AG04449 (cell line): ENCODE data around the gene ARID1B.

Experiments used
- CTCF ChIA-PET: fragments of 350-600 bp; formaldehyde crosslinking; extraction: SDS; loops from one replicate; lab custom pipeline; 2021; ENCODE audit warnings: antibody characterized with exemption; lab: Yijun Ruan, JAX
- POLR2A ChIA-PET: fragments of 400-600, 350-600 bp; formaldehyde crosslinking; extraction: SDS; loops from one replicate; lab custom pipeline; 2020; ENCODE audit warnings: antibody characterized with exemption, inconsistent platforms; lab: Yijun Ruan, JAX
- DNase-seq: peaks from one replicate; pipeline ENCODE4 v3.0.0-alpha.2; 2010; ENCODE audit warnings: low read depth, low spot score
- H3K4me3 ChIP-seq: 2 replicates; pipeline ENCODE4 v1.5.1; 2011; ENCODE audit warnings: low read depth, mild to moderate bottlenecking, control low read depth, low read length
- TF ChIP-seq, protein P1 (sequence below): IDR thresholded peaks from one replicate; pipeline ENCODE4 v1.5.1; 2011; ENCODE audit warnings: mild to moderate bottlenecking, moderate library complexity, low read length, control low read depth, inconsistent platforms; ENCODE audit not compliant: insufficient read depth; ENCODE audit errors: missing control alignments

The ARID1B gene

DNA sequence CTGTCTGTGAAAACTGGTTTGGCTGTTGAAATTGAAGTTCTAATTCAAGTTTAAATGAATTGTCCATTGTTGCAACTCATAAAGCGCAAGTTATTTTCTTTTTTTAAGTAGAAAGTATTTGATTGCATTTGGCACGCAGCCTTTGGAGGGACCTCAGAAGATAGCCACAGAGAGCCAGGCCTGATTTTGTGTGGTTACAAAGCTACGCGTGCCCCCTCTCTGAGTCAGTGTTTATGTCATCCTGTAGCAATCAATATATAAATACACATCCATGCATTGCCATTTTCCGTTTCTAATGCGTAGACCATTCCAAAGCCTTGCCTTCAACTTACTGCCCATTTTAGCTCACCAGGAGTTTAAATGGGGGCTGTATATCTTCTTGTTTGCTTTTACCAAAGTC lies 372.9 kb downstream of the ARID1B start:
- ChIA-PET CTCF (interaction anchor here (0.7 to 1.9 kb wide), 4 partner anchors 9 to 125 kb away, joined by 3 to 5 read pairs (median 3); no protein-coding TSS in a partner anchor), POLR2A (no interaction called here)
- TF ChIP-seq, protein P1, sequence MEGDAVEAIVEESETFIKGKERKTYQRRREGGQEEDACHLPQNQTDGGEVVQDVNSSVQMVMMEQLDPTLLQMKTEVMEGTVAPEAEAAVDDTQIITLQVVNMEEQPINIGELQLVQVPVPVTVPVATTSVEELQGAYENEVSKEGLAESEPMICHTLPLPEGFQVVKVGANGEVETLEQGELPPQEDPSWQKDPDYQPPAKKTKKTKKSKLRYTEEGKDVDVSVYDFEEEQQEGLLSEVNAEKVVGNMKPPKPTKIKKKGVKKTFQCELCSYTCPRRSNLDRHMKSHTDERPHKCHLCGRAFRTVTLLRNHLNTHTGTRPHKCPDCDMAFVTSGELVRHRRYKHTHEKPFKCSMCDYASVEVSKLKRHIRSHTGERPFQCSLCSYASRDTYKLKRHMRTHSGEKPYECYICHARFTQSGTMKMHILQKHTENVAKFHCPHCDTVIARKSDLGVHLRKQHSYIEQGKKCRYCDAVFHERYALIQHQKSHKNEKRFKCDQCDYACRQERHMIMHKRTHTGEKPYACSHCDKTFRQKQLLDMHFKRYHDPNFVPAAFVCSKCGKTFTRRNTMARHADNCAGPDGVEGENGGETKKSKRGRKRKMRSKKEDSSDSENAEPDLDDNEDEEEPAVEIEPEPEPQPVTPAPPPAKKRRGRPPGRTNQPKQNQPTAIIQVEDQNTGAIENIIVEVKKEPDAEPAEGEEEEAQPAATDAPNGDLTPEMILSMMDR = no peak
- no peak overlapping the region for H3K4me3 ChIP-seq
- DNase-seq = no peak

DNA sequence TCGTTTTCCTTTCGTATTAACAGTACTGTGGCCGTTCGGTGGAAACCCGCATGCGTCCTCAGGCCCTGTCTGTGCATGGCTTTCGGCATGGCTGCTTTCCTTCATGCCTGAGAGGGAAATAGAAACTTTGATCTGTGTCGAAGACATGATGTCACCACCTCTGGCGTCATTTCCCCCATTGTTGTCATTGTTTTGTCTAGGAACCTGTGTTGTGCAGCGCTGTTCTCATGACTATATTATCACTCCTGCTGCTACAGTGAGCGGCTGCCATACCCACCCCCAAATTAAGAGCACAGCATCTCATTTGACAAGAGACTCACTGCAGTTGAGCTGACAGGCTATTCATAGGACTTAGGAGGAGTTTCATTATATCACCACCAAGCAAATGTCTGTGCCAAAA lies 373.9 kb downstream of the ARID1B start:
- no peak overlapping the region for H3K4me3 ChIP-seq
- ChIA-PET POLR2A (no interaction called here), CTCF (interaction anchor here (1.2 kb wide), 1 partner anchor 33 kb away, joined by 3 read pairs; no protein-coding TSS in a partner anchor)
- TF ChIP-seq, protein P1 = no peak
- DNase-seq = no peak

DNA sequence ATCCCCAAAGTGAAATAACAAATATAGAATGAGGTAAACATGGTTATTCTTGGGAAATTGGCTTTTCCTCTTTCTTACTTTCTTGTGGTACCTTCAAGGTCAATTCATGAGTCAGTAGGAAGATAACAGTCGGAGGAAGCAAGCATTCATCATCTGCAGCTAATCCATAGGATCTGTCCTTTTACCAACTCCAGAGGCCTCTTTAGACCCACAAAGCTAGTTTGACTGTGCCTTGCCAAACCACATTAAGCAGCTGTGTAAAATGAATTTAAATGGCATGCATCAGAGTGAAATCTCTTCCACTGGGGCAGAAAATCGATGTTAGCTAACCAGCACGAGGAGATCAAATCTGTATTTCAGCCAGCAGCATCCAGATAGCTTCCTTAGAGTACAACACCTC lies 374.8 kb downstream of the ARID1B start:
- TF ChIP-seq, protein P1 = no peak
- CTCF ChIA-PET = no interaction called here
- POLR2A ChIA-PET = no interaction called here
- no peak overlapping the region for H3K4me3 ChIP-seq
- peak; percentile 68 for DNase-seq

DNA sequence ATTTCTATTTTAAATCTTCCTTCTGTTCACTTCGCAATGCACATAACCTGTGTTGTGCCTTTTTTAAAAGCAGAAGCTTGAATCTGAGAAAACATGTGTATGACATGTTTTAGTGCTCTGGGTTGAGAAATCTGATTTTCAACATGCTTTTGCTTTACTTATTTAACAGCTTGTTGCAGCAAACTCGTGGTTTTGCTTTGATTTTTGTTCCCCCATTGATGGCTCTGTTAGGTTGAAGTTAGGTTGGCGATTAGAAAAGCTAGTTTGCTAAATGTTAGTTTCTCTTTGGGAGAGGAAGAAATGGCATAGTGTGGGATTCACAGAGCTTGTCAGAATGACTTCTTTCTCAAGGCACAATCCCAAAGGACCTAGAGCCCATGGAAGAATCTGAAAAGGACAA lies 375.4 kb downstream of the ARID1B start:
- no peak for DNase-seq
- POLR2A ChIA-PET = no interaction called here
- CTCF ChIA-PET = no interaction called here
- TF ChIP-seq, protein P1 = no peak
- H3K4me3 ChIP-seq = no peak overlapping the region

DNA sequence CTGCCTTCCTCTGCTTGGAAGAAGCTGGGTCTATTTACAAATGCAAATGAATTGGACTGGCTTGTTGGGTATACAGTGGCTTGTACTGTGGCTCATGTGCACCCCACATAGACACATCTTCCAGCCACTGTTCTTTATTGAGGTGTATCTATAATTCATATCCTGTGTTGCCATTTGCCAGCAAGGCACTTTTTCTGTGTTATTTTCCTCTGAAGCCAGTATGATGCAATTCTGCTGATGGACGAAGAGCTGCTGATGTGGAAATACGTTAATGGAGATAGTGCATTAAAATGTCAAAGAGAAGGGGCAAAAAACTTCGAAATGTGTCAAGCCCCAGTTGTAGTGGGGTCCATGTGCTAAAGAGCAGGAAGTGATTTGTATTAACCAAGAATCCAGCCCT lies 378.6 kb downstream of the ARID1B start:
- TF ChIP-seq, protein P1 = no peak
- POLR2A ChIA-PET = no interaction called here
- no peak overlapping the region for H3K4me3 ChIP-seq
- no peak for DNase-seq
- CTCF ChIA-PET = interaction anchor here (1.3 to 2.0 kb wide), 2 partner anchors 12 to 29 kb away, joined by 3 to 9 read pairs; no protein-coding TSS in a partner anchor

DNA sequence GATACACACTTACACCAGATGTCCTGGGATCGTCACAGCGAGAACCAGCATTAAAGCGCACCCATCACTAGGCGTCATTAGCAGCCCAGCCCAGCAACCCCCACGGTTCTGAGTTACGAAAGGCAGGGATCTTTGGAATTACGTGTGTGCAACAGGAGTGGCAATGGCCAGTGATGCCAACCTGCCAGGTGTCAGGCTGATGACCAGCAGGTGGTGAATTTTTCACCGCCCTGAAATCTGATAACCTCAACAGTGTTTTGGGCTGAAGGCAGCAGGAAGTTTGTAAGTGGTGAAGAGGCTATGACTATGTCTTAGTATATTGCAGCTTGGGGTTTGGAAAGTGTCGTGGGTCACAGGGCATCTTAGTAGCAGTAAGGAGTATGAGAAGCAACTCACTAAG lies 380.1 kb downstream of the ARID1B start:
- ChIA-PET POLR2A (no interaction called here), CTCF (interaction anchor here (1.3 kb wide), 1 partner anchor 11 kb away, joined by 3 read pairs; no protein-coding TSS in a partner anchor)
- H3K4me3 ChIP-seq = no peak overlapping the region
- DNase-seq = no peak
- TF ChIP-seq, protein P1 = no peak
